ENCODE results near the gene ARID4B. TPM values are rescaled to one million over a fixed set of nuclear protein-coding genes. Genes with fewer than 3 reads are reported as not detected.

Gene ARID4B
- total RNA-seq, 1 experiment from 2014 or later: 34.2 TPM

- peaks cover 26% of the 10 kb centered on the region for H3K36me3 Mint-ChIP-seq (ENCODE audit: insufficient read depth, unreplicated experiment)
- H3K4me1 Mint-ChIP-seq (ENCODE audit: low read depth, unreplicated experiment): peaks cover 2% of the 10 kb centered on the region
- ChIA-PET CTCF (no interaction called here), POLR2A (no interaction called here)
- Histone ChIP-seq H3K4me3 (ENCODE audit: low read depth, low read length) (no peak overlapping the region), H3K9me3 (no peaks in the 10 kb centered on the region), H3K27me3 (replicated peaks; ENCODE audit: control insufficient read depth, insufficient read depth, low read length) (no peaks in the 10 kb centered on the region), H3K4me1 (no peaks in the 10 kb centered on the region), H3K36me3 (ENCODE audit: control insufficient read depth, insufficient read depth, low read length) (no peaks in the 10 kb centered on the region; the same call in 1 of the 2 replicates)
- H3K9me3 Mint-ChIP-seq (ENCODE audit: unreplicated experiment): no peaks in the 10 kb centered on the region
- TF ChIP-seq, protein P1, sequence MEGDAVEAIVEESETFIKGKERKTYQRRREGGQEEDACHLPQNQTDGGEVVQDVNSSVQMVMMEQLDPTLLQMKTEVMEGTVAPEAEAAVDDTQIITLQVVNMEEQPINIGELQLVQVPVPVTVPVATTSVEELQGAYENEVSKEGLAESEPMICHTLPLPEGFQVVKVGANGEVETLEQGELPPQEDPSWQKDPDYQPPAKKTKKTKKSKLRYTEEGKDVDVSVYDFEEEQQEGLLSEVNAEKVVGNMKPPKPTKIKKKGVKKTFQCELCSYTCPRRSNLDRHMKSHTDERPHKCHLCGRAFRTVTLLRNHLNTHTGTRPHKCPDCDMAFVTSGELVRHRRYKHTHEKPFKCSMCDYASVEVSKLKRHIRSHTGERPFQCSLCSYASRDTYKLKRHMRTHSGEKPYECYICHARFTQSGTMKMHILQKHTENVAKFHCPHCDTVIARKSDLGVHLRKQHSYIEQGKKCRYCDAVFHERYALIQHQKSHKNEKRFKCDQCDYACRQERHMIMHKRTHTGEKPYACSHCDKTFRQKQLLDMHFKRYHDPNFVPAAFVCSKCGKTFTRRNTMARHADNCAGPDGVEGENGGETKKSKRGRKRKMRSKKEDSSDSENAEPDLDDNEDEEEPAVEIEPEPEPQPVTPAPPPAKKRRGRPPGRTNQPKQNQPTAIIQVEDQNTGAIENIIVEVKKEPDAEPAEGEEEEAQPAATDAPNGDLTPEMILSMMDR (IDR thresholded peaks at IDR 0.05; ENCODE audit: insufficient read depth in 1 of 2, low read depth in 1 of 2, low read length in 1 of 2, severe bottlenecking in 1 of 2, unreplicated experiment in 1 of 2): no peak
- H3K27ac Mint-ChIP-seq (ENCODE audit: unreplicated experiment): no peak overlapping the region
- no peak for DNase-seq
- no peak overlapping the region for H3K4me3 Mint-ChIP-seq (ENCODE audit: unreplicated experiment)
- intact Hi-C loops (cut with micrococcal nuclease; ENCODE audit: unreplicated experiment): no loop called here
- no TSS peak for BruUV-seq (replicated peaks)
- no peaks in the 10 kb centered on the region for H3K27me3 Mint-ChIP-seq (ENCODE audit: insufficient read depth, unreplicated experiment)
Observed at GRCh38 chr1:235317168-235317567, 10.8 kb downstream of the ARID4B start.

- ChIA-PET CTCF (no interaction called here), POLR2A (interaction anchor here (0.6 kb wide), 1 partner anchor 89 kb away, joined by 16 read pairs; no protein-coding TSS in a partner anchor)
- intact Hi-C loops (cut with micrococcal nuclease; ENCODE audit: unreplicated experiment): no loop called here
- no peaks in the 10 kb centered on the region for H3K4me1 Mint-ChIP-seq (ENCODE audit: low read depth, unreplicated experiment)
- H3K36me3 Mint-ChIP-seq (ENCODE audit: insufficient read depth, unreplicated experiment): peaks cover 28% of the 10 kb centered on the region
- Histone ChIP-seq H3K36me3 (ENCODE audit: control insufficient read depth, insufficient read depth, low read length) (no peaks in the 10 kb centered on the region; the same call in 1 of the 2 replicates), H3K27me3 (replicated peaks; ENCODE audit: control insufficient read depth, insufficient read depth, low read length) (no peaks in the 10 kb centered on the region), H3K9me3 (no peaks in the 10 kb centered on the region), H3K4me3 (ENCODE audit: low read depth, low read length) (no peak overlapping the region), H3K4me1 (no peaks in the 10 kb centered on the region)
- H3K27ac Mint-ChIP-seq (ENCODE audit: unreplicated experiment): no peak overlapping the region
- TF ChIP-seq, protein P1 (IDR thresholded peaks at IDR 0.05; ENCODE audit: insufficient read depth in 1 of 2, low read depth in 1 of 2, low read length in 1 of 2, severe bottlenecking in 1 of 2, unreplicated experiment in 1 of 2): no peak
- no TSS peak for BruUV-seq (replicated peaks)
- DNase-seq: no peak
- no peaks in the 10 kb centered on the region for H3K27me3 Mint-ChIP-seq (ENCODE audit: insufficient read depth, unreplicated experiment)
- H3K4me3 Mint-ChIP-seq (ENCODE audit: unreplicated experiment): no peak overlapping the region
- no peaks in the 10 kb centered on the region for H3K9me3 Mint-ChIP-seq (ENCODE audit: unreplicated experiment)
Observed at GRCh38 chr1:235315735-235316134, 12.2 kb downstream of the ARID4B start.

- intact Hi-C loops (cut with micrococcal nuclease; ENCODE audit: unreplicated experiment): no loop called here
- Mint-ChIP-seq H3K36me3 (ENCODE audit: insufficient read depth, unreplicated experiment) (peaks cover 23% of the 10 kb centered on the region), H3K9me3 (ENCODE audit: unreplicated experiment) (no peaks in the 10 kb centered on the region), H3K4me3 (ENCODE audit: unreplicated experiment) (no peak overlapping the region), H3K27ac (ENCODE audit: unreplicated experiment) (no peak overlapping the region), H3K27me3 (ENCODE audit: insufficient read depth, unreplicated experiment) (no peaks in the 10 kb centered on the region), H3K4me1 (ENCODE audit: low read depth, unreplicated experiment) (no peaks in the 10 kb centered on the region)
- no TSS peak for BruUV-seq (replicated peaks)
- ChIA-PET POLR2A (interaction anchor here (0.6 kb wide), 1 partner anchor 90 kb away, joined by 16 read pairs; no protein-coding TSS in a partner anchor), CTCF (no interaction called here)
- TF ChIP-seq, protein P1 (IDR thresholded peaks at IDR 0.05; ENCODE audit: insufficient read depth in 1 of 2, low read depth in 1 of 2, low read length in 1 of 2, severe bottlenecking in 1 of 2, unreplicated experiment in 1 of 2): no peak
- no peak for DNase-seq
- Histone ChIP-seq H3K4me1 (no peaks in the 10 kb centered on the region), H3K36me3 (ENCODE audit: control insufficient read depth, insufficient read depth, low read length) (no peaks in the 10 kb centered on the region; the same call in 1 of the 2 replicates), H3K27me3 (replicated peaks; ENCODE audit: control insufficient read depth, insufficient read depth, low read length) (no peaks in the 10 kb centered on the region), H3K4me3 (ENCODE audit: low read depth, low read length) (no peak overlapping the region), H3K9me3 (no peaks in the 10 kb centered on the region)
Observed at GRCh38 chr1:235315173-235315572, 12.8 kb downstream of the ARID4B start.
